GM18499 (cell line): ENCODE measurements around the gene CFAP54.

Experiments used
- ATAC-seq: cut with Tn5 transposase; IDR thresholded peaks from one replicate; pipeline ENCODE4 v1.9.1; 2021; ENCODE audit warnings: moderate number of reproducible peaks; ENCODE audit not compliant: insufficient read depth, unreplicated experiment

The CFAP54 gene

GRCh38 chr12:96503976-96504375 is 14.6 kb downstream of the CFAP54 start:
- no peak for ATAC-seq

- ATAC-seq, result no peak
These were observed 17.4 kb downstream of the CFAP54 start for GRCh38 chr12:96506776-96507175.

GRCh38 chr12:96510306-96510764 is 21.0 kb downstream of the CFAP54 start:
- ATAC-seq, result no peak

- ATAC-seq, result no peak
These were observed 23.8 kb downstream of the CFAP54 start for GRCh38 chr12:96513166-96513565.

GRCh38 chr12:96513681-96514080 is 24.3 kb downstream of the CFAP54 start:
- ATAC-seq, result no peak

GRCh38 chr12:96514328-96514727 is 25.0 kb downstream of the CFAP54 start:
- peak; percentile 77 for ATAC-seq

- ATAC-seq, result peak; percentile 37
These were observed 27.4 kb downstream of the CFAP54 start for GRCh38 chr12:96516472-96517430.

GRCh38 chr12:96520767-96521166 is 31.4 kb downstream of the CFAP54 start:
- no peak for ATAC-seq

GRCh38 chr12:96521895-96522682 is 32.7 kb downstream of the CFAP54 start:
- no peak for ATAC-seq

- no peak for ATAC-seq
These were observed 33.3 kb downstream of the CFAP54 start for GRCh38 chr12:96522690-96523089.

- no peak for ATAC-seq
These were observed 36.7 kb downstream of the CFAP54 start for GRCh38 chr12:96526110-96526509.

GRCh38 chr12:96529912-96530311 is 40.5 kb downstream of the CFAP54 start:
- ATAC-seq, result no peak

GRCh38 chr12:96534339-96534738 is 45.0 kb downstream of the CFAP54 start:
- ATAC-seq, result no peak

GRCh38 chr12:96548384-96548783 is 59.0 kb downstream of the CFAP54 start:
- ATAC-seq, result no peak

GRCh38 chr12:96549341-96549740 is 60.0 kb downstream of the CFAP54 start:
- no peak for ATAC-seq

- ATAC-seq, result peak; percentile 2
These were observed 81.2 kb downstream of the CFAP54 start for GRCh38 chr12:96570579-96570978.

GRCh38 chr12:96571101-96571862 is 81.9 kb downstream of the CFAP54 start:
- peak; percentile 88 for ATAC-seq

- peak; percentile 92 for ATAC-seq
These were observed 89.2 kb downstream of the CFAP54 start for GRCh38 chr12:96578526-96579125.

- ATAC-seq, result no peak
These were observed 96.6 kb downstream of the CFAP54 start for GRCh38 chr12:96585977-96586376.

GRCh38 chr12:96587691-96588090 is 98.3 kb downstream of the CFAP54 start:
- no peak for ATAC-seq
